SKM-1 treated with dmso at 0.1 percent for 144 hours (cell line): Measurements from ENCODE around the gene CEP120.
"Not testable (repeated sequence)": the region's sequence is repeated elsewhere in the genome, so short reads cannot be mapped to it uniquely, and the experiment has no call there.

Experiments
- DNase-seq: peaks from one replicate; lab custom pipeline; 2025; ENCODE audit not compliant: unreplicated experiment; lab: John Stamatoyannopoulos, UW

Gene CEP120

GRCh38 chr5:123391009-123391408 is 32.2 kb downstream of the CEP120 start:
- DNase-seq, result no peak

- no peak for DNase-seq
Observed at GRCh38 chr5:123389794-123390193, 33.4 kb downstream of the CEP120 start.

- DNase-seq, result no peak
Observed at GRCh38 chr5:123387313-123387712, 35.9 kb downstream of the CEP120 start.

GRCh38 chr5:123382252-123382651 is 41.0 kb downstream of the CEP120 start:
- DNase-seq, result no peak

- peak; percentile 35 for DNase-seq
Observed at GRCh38 chr5:123371575-123372179, 51.5 kb downstream of the CEP120 start.

- DNase-seq, result no peak
Observed at GRCh38 chr5:123369371-123369968, 53.7 kb downstream of the CEP120 start.

GRCh38 chr5:123367739-123368138 is 55.5 kb downstream of the CEP120 start:
- no peak for DNase-seq

- DNase-seq, result no peak
Observed at GRCh38 chr5:123365156-123365555, 58.0 kb downstream of the CEP120 start.

- DNase-seq, result no peak
Observed at GRCh38 chr5:123364441-123365155, 58.6 kb downstream of the CEP120 start.

GRCh38 chr5:123360910-123361309 is 62.3 kb downstream of the CEP120 start:
- DNase-seq, result no peak

GRCh38 chr5:123360201-123360571 is 63.0 kb downstream of the CEP120 start:
- no peak for DNase-seq

GRCh38 chr5:123359454-123360200 is 63.6 kb downstream of the CEP120 start:
- no peak for DNase-seq

GRCh38 chr5:123358751-123359150 is 64.5 kb downstream of the CEP120 start:
- DNase-seq, result no peak

- no peak for DNase-seq
Observed at GRCh38 chr5:123358304-123358703, 64.9 kb downstream of the CEP120 start.

- no peak for DNase-seq
Observed at GRCh38 chr5:123351820-123352219, 71.4 kb downstream of the CEP120 start.

- DNase-seq, result no peak
Observed at GRCh38 chr5:123351240-123351639, 72.0 kb downstream of the CEP120 start.

- DNase-seq, result no peak
Observed at GRCh38 chr5:123350742-123351141, 72.5 kb downstream of the CEP120 start.

GRCh38 chr5:123344816-123345426 is 78.3 kb downstream of the CEP120 start:
- DNase-seq, result no peak

GRCh38 chr5:123340928-123341327 is 82.3 kb downstream of the CEP120 start:
- no peak for DNase-seq

- not testable (repeated sequence) for DNase-seq
Observed at GRCh38 chr5:123308377-123308776, 114.8 kb downstream of the CEP120 start.

- no peak for DNase-seq
Observed at GRCh38 chr5:123305751-123306150, 117.5 kb downstream of the CEP120 start.
